ENCODE data around the gene GGT5.

GRCh38 chr22:24232124-24232523 lies 12.8 kb downstream of the GGT5 start:
- TF ChIP-seq POLR2A (IDR thresholded peaks at IDR 0.05) (no peak), CTCF (IDR thresholded peaks at IDR 0.05) (no peak), EP300 (IDR thresholded peaks at IDR 0.05) (no peak), POLR2AphosphoS5 (IDR thresholded peaks at IDR 0.05) (no peak)
